ENCODE data around the gene RAD18.

- TF ChIP-seq TAF1 (IDR thresholded peaks at IDR 0.05; ENCODE audit: borderline replicate concordance, low read depth, low read length) (no peak), POLR2A (IDR thresholded peaks at IDR 0.05; ENCODE audit: low read depth, low read length) (no peak)
Observed at GRCh38 chr3:8967553-8967952, 4.3 kb upstream of the RAD18 start.
